Measurements from ENCODE around the gene HOXB2.

HOXB2 gene

DNA sequence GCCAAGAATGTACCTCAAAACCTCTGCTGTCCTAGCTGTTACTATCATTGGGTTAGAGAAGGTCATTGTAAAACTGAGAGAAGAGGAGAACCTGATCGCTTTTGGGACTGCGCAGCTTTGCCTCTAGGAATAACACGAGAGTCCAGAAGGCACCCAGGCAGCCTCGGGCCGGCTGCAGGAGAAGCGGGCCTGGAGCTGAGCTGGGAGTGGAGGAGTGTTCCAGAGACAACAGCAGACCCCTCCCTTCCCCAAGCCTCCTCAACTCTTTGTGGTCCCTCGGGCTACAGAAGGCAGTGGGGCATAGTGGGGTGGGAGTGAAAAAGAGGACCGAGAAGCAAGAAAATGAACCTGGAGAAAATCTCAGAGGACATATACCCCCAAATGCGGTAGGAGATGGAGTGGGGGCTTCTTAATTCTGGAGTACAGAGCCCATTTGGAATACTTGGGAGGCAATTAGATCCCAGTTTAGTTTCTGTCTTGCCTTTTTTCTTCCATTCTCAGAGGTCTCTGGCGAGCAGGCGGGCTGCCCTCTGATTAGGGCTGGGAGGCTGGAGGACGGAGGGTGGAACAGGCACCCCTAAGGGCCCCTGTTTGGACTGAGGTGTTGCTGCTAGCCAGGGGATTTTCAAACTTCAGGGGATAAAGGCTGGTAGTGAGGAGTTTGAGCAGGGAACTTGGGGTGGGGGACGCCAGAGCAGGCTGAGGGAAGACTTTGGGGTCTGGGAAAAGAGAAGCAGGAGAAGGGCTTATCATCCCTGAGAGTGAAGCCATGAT is 13.3 kb upstream of the HOXB2 start:
- Histone ChIP-seq H3K27me3 (ENCODE audit: control insufficient read depth, insufficient read depth, low read length) (peaks cover 99% of the 10 kb centered on the region), H3K36me3 (ENCODE audit: control insufficient read depth, insufficient read depth, low read length) (no peaks in the 10 kb centered on the region), H3K4me1 (ENCODE audit: control insufficient read depth, insufficient read depth, low read length) (peaks cover 44% of the 10 kb centered on the region), H3K9ac (ENCODE audit: low read length) (no peak overlapping the region), H3K4me3 (ENCODE audit: low read depth, low read length) (no peak overlapping the region), H3K27ac (ENCODE audit: low read depth, low read length) (no peak overlapping the region), H3K9me3 (ENCODE audit: control insufficient read depth, insufficient read depth, low read depth, low read length) (no peaks in the 10 kb centered on the region)

DNA sequence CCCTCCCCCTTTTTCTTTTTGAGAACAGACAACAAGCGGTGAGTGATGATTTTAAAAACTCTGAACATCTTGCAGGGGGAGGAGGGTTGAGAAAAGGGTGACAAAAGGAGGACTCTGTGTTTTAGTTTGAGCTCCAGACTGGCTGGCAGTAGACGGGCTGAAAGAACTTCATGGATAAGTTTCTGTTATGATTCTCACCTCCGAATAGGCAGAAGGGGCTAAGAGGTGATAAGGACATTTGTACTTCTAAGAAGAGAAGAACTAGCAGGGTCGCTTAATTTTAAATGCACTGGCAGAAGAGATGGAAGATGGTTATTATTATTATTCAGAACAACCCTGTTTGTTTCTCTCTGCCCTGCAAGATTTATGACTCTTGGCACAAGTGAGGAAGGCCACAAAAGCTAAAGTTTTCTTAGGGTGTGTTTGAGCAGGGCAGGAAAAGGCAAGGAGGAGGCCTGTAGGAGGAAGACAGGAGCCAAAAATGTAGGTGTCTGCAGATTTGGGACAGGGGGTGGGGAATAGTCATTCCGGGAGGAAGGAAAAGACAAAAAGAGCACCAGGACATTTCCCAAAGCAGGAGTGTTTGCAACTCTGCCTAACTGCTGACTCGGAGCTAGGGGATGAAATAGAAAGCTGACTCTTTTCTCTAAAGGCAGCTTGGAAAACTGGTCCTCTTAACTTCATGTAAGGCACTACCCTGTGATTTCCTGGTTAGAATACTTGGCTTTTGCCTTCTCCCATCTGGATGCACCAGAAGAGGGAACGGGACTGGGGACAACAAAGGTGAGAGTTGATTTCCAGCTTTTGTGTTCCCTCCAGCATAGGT is 11.9 kb upstream of the HOXB2 start:
- H3K36me3 ChIP-seq (ENCODE audit: control insufficient read depth, insufficient read depth, low read length), result no peaks in the 10 kb centered on the region

DNA sequence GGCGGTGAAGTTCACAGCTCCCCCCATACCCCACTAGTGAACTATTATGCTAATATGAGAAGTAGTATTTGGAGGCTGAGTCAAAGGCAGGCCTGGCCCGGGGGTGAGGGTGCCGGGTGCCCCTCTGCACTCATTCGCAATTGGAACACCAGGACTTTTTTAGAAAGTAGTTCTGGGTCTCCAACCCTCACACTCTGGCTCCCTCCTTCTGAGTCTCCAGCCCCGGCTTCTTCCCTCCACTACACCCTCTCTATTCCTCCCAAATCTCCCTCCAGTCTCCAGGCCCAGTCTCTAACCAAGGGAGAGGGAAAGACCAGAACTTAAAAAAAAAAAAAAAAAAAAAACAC is 11.3 kb upstream of the HOXB2 start:
- no peak overlapping the region for H3K9ac ChIP-seq (ENCODE audit: low read length)
- peaks cover 47% of the 10 kb centered on the region for H3K4me1 ChIP-seq (ENCODE audit: control insufficient read depth, insufficient read depth, low read length)
- H3K27me3 ChIP-seq (ENCODE audit: control insufficient read depth, insufficient read depth, low read length), result peaks cover 99% of the 10 kb centered on the region
- no peak overlapping the region for H3K27ac ChIP-seq (ENCODE audit: low read depth, low read length)
- H3K36me3 ChIP-seq (ENCODE audit: control insufficient read depth, insufficient read depth, low read length), result no peaks in the 10 kb centered on the region
- no peaks in the 10 kb centered on the region for H3K9me3 ChIP-seq (ENCODE audit: control insufficient read depth, insufficient read depth, low read depth, low read length)
- H3K4me3 ChIP-seq (ENCODE audit: low read depth, low read length), result no peak overlapping the region

More for the DNA sequence above, 11.9 kb upstream of the HOXB2 start:
- H3K9ac ChIP-seq (ENCODE audit: low read length), result no peak overlapping the region
- H3K4me1 ChIP-seq (ENCODE audit: control insufficient read depth, insufficient read depth, low read length), result peaks cover 46% of the 10 kb centered on the region
- peaks cover 99% of the 10 kb centered on the region for H3K27me3 ChIP-seq (ENCODE audit: control insufficient read depth, insufficient read depth, low read length)
- H3K9me3 ChIP-seq (ENCODE audit: control insufficient read depth, insufficient read depth, low read depth, low read length), result no peaks in the 10 kb centered on the region
- H3K27ac ChIP-seq (ENCODE audit: low read depth, low read length), result no peak overlapping the region
- no peak overlapping the region; the same call in 1 of the 2 replicates for H3K4me3 ChIP-seq (ENCODE audit: low read depth, low read length)

DNA sequence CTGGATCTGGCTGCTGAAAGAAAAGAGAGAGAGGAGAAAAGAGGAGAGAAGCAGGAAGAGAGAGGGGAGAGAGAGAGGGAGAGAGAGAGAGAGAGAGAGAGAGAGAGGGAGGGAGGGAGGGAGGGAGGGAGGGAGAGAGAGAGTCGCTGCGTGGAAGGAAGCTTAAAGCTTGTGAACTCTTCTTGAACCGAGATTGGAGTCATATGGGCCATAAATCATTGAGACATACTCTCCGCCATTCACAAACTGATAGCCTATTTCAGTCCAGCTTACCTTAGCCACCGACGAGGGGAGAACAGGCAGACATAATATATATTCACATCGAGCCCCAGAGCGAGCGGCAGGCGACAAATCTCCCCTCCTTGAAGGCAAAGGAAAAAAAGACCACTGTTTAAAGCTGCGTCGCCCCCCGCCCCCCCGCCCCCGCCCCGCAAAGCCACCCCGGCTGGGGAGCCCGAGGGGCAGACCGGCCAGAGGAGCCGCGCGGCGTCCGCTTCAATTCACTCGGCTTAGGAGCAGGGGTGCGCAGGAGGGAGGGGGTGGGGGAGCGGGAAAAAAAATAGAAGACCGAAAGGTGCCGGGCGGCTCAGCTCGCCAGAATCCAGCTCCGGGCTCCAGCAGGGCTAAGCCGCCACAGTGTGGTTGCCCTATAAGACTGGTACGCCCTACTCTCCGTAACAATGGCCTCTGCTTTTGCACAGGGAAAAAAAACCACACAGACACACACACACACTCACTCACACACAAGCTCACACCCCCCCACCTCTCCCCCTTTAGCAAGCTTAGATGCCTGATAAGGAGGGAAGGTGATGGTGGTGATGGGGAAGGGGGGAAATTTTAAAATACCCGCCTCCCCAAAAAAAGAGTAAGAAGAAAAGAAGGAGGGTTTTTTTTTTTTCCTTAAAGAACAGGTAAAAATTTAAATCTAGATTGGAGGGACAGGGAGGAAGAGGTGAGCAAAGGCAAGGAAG is 10.6 kb upstream of the HOXB2 start:
- Histone ChIP-seq H3K27ac (ENCODE audit: low read depth, low read length) (no peak overlapping the region), H3K9ac (ENCODE audit: low read length) (no peak overlapping the region), H3K36me3 (ENCODE audit: control insufficient read depth, insufficient read depth, low read length) (no peaks in the 10 kb centered on the region), H3K4me1 (ENCODE audit: control insufficient read depth, insufficient read depth, low read length) (peaks cover 50% of the 10 kb centered on the region), H3K4me3 (ENCODE audit: low read depth, low read length) (peak overlapping the region; percentile 51; the same call in 1 of the 2 replicates), H3K27me3 (ENCODE audit: control insufficient read depth, insufficient read depth, low read length) (peaks cover 99% of the 10 kb centered on the region), H3K9me3 (ENCODE audit: control insufficient read depth, insufficient read depth, low read depth, low read length) (no peaks in the 10 kb centered on the region)

DNA sequence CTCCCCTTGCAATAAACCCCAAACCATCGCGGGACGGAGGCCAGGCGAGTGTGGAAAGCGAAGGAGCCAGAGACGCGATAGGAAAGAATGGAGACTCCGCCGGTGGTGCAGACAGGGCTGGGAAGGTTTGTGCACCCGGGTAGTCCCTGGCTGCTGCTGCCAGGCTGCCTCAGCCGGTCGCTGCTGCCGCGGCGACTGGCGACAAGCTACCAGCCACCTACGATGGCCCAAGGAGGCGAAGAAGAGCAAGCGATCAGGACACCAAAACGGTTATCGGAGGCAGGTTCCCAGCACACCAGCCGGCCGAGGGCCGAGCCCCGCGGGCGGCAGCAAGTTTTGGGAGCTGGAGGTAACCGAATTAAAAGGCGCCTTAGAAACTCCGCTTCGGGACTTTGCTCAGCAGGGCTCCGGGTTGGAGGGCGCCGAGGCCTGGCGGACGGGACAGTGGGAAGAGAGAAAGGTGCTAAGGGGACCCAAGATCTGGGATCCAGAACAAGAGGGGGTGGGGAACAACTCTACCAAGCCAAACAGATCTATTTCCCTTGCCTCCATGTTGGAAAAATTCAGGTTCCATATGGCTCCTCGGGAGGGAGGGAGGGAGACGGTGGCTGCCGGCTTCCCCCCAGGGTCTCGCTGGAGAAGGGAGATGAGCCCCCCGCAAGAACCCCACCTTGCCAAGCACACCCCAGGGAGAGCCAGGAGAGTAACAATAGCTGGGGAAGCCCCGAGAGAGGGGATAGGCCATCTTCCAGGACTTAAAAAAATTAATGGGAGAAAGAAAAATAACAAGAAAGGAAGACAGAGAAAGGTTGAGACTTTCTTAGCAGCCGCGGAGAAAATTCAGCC is 9.7 kb upstream of the HOXB2 start:
- Histone ChIP-seq H3K27me3 (ENCODE audit: control insufficient read depth, insufficient read depth, low read length) (peaks cover 99% of the 10 kb centered on the region), H3K9me3 (ENCODE audit: control insufficient read depth, insufficient read depth, low read depth, low read length) (no peaks in the 10 kb centered on the region), H3K27ac (ENCODE audit: low read depth, low read length) (no peak overlapping the region), H3K4me1 (ENCODE audit: control insufficient read depth, insufficient read depth, low read length) (peaks cover 50% of the 10 kb centered on the region), H3K4me3 (ENCODE audit: low read depth, low read length) (peak overlapping the region; percentile 51), H3K36me3 (ENCODE audit: control insufficient read depth, insufficient read depth, low read length) (no peaks in the 10 kb centered on the region), H3K9ac (ENCODE audit: low read length) (peak overlapping the region; percentile 55)

DNA sequence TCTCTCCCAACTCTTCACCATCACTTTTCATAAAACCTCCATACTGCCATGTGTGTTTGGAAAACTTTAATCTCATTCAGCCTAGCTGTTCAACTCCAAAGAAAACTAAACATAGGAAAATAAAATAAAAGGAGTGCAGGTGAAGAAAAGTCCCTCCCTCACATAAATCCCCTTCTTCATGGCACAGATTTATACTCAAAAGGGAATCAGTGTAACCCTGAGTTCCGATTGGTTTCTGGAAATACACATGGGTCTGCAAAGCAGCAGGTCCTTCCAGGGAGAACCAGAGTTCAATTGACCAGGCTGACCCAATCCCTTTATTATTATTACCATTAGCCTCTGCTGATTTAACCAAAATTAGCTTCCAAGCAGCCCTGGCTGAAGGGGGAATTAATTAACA is 8.9 kb upstream of the HOXB2 start:
- H3K9me3 ChIP-seq (ENCODE audit: control insufficient read depth, insufficient read depth, low read depth, low read length), result no peaks in the 10 kb centered on the region
- H3K27me3 ChIP-seq (ENCODE audit: control insufficient read depth, insufficient read depth, low read length), result peaks cover 99% of the 10 kb centered on the region
- peaks cover 52% of the 10 kb centered on the region for H3K4me1 ChIP-seq (ENCODE audit: control insufficient read depth, insufficient read depth, low read length)
- no peak overlapping the region for H3K27ac ChIP-seq (ENCODE audit: low read depth, low read length)
- H3K36me3 ChIP-seq (ENCODE audit: control insufficient read depth, insufficient read depth, low read length), result no peaks in the 10 kb centered on the region
- no peak overlapping the region for H3K9ac ChIP-seq (ENCODE audit: low read length)
- H3K4me3 ChIP-seq (ENCODE audit: low read depth, low read length), result peak overlapping the region; percentile 51; the same call in 1 of the 2 replicates

DNA sequence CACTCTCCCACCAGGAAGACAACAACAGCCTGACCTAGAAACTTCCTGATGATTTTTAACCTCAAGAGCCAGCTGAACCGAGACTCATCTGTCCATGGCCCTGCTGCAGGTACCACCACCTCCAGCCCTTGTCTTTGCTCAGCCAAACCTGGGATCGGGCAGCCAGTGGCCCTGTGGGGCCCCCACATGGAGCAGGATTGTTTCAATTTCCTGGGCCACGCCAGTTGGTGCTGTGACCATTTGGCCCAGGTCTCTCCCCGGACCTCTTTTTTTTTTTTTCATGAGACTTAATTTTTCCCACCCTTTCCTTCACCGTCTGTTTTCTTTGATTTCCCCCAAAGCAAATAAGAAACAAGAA is 8.3 kb upstream of the HOXB2 start:
- Histone ChIP-seq H3K27me3 (ENCODE audit: control insufficient read depth, insufficient read depth, low read length) (peaks cover 98% of the 10 kb centered on the region), H3K36me3 (ENCODE audit: control insufficient read depth, insufficient read depth, low read length) (no peaks in the 10 kb centered on the region), H3K4me3 (ENCODE audit: low read depth, low read length) (no peak overlapping the region), H3K9me3 (ENCODE audit: control insufficient read depth, insufficient read depth, low read depth, low read length) (no peaks in the 10 kb centered on the region), H3K9ac (ENCODE audit: low read length) (peak overlapping the region; percentile 18), H3K27ac (ENCODE audit: low read depth, low read length) (no peak overlapping the region), H3K4me1 (ENCODE audit: control insufficient read depth, insufficient read depth, low read length) (peaks cover 51% of the 10 kb centered on the region)

DNA sequence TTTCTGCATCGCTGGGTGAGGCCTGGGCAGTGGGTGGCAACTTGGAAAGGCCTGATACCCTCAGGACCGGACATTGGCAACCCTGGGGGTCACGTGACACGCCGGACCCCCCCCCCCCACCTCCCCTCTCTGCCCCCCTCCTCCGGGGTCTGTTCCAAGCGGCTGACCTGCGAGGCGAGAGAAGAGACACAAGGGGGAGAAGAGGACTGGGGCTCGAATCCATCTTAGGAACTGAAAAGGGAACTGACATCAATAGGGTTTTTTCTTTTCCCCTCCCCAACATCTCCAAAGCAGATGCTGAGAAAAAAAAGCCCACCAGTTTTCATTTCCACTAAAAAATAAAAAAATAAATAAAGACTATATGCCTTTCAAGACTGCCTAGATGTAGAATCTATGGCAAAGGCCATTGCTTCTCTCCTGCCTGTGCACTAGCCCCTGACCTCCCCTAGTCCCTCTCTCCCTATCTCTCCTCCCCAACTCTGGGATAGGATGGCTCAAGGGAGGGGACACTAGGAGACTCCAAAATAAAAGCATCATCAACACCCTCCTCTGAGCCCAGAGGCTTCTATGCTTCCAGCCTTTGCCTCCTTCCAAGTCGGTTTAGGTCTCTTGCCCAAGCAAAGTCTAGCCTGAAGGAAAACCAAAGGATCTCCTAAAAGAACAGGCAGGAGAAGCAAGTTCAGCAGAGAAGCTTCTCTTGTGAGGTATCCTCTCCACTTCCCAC is 7.7 kb upstream of the HOXB2 start:
- Histone ChIP-seq H3K27ac (ENCODE audit: low read depth, low read length) (no peak overlapping the region), H3K27me3 (ENCODE audit: control insufficient read depth, insufficient read depth, low read length) (peaks cover 98% of the 10 kb centered on the region), H3K4me1 (ENCODE audit: control insufficient read depth, insufficient read depth, low read length) (peaks cover 56% of the 10 kb centered on the region), H3K4me3 (ENCODE audit: low read depth, low read length) (peak overlapping the region; percentile 50), H3K9ac (ENCODE audit: low read length) (peak overlapping the region; percentile 18), H3K36me3 (ENCODE audit: control insufficient read depth, insufficient read depth, low read length) (no peaks in the 10 kb centered on the region), H3K9me3 (ENCODE audit: control insufficient read depth, insufficient read depth, low read depth, low read length) (no peaks in the 10 kb centered on the region)

DNA sequence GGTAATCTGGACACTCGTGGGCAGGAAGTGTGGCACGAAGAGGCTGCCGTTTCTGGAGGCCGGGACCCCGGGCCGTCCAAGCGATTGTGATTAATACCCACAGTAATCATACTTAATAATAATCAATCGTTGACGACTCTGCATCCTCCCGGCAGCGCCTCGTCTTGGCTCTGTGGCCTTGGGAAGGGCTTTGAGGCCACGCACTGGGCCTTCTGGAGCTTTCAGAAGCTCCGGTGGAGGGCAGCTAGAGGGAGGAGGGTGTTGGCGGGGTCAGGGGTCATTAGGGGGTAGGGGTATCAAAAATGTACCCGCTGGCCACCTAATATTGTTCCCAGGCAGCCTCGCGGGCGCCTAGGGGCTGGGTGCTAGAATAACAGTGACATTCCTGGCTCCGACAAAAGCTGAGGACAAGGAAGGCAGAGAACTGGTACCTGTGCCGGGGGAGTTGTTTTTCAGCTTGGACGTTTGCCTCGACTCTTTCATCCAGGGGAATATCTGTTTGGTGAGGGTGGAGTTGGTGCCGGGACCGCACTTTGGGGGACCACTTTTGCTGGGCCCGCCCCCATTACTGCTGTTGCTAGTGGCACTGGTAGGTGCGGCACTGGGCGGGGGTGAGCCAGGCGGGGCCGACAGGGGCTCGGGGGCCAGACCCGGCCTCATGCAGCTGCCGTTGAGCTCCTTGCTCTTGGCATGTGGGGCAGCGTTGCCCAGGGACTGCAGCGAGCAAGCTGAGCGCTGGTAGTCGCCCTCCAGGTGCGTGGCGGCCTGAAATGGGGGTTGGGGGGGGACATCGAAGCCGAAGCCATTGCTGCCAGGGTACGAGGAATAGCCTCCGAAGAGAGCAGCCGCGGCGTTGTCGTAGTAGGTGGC is 6.9 kb upstream of the HOXB2 start:
- Histone ChIP-seq H3K4me1 (ENCODE audit: control insufficient read depth, insufficient read depth, low read length) (peaks cover 60% of the 10 kb centered on the region), H3K4me3 (ENCODE audit: low read depth, low read length) (peak overlapping the region; percentile 50), H3K27ac (ENCODE audit: low read depth, low read length) (no peak overlapping the region), H3K27me3 (ENCODE audit: control insufficient read depth, insufficient read depth, low read length) (peaks cover 98% of the 10 kb centered on the region), H3K9me3 (ENCODE audit: control insufficient read depth, insufficient read depth, low read depth, low read length) (no peaks in the 10 kb centered on the region), H3K36me3 (ENCODE audit: control insufficient read depth, insufficient read depth, low read length) (no peaks in the 10 kb centered on the region), H3K9ac (ENCODE audit: low read length) (no peak overlapping the region)
